ENCODE data around the gene PTHLH. TPM values are rescaled to one million over a fixed set of nuclear protein-coding genes. Genes with fewer than 3 reads are reported as not detected.

The PTHLH gene
- total RNA-seq (1 to 10 TPM in 1 of 2 donors, under 1 TPM in 1; 0.46 to 3.0 TPM), polyA plus RNA-seq (under 1 TPM; 0.22 to 0.28 TPM)
- long read RNA-seq, donor 1, partial matches to known transcripts: 0 of 1 reads
- long read RNA-seq, donor 1, other reads (novel, unspliced or antisense): 0 of 1 reads
- long read RNA-seq, donor 2: 0 reads
- long read RNA-seq, donor 3: 0 reads
- long read RNA-seq, donor 4: 0 reads
- long read RNA-seq, donor 5, partial matches to known transcripts: 0 of 2 reads
- long read RNA-seq, donor 5, other reads (novel, unspliced or antisense): 0 of 2 reads

DNA sequence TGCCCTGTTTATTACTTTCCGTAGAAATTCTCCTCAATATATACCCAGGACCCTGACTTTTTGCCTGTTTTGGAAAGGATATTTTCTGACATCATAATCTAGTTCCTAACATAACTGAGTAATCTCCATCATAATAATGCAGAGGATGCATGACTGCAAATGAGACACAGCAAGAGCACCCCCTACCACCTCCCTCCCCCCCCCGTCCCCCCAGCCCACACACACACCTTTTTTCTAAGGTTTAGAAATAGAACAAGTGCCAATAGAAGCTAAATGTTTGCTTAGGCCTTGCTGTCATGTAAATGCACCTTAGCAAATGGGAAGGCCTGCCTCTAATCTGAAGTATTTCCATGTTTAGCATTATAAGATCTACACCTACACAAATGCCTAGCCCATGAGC lies at the start of gene PTHLH:
PTHLH (minus strand) TSS at position 13 of the 400 bp plus-strand sequence. CDS start 3,239 bp downstream, outside the sequence.
- H3K27me3 ChIP-seq (ENCODE audit: control insufficient read depth in 3 of 3, insufficient read depth in 3 of 3, low read length in 2 of 3): peaks cover 3 to 87% (median 79%) of the 10 kb centered on the region in 3 donors
- no peak within 1 kb of the TSS for H3K4me3 ChIP-seq
- H3K27ac ChIP-seq (ENCODE audit: low read depth in 1 of 2, low read length in 1 of 2): no peak within 1 kb of the TSS
- no peak for DNase-seq
- no peaks in the 10 kb centered on the region for H3K36me3 ChIP-seq (ENCODE audit: control insufficient read depth in 4 of 4, insufficient read depth in 4 of 4, low read length in 4 of 4)
- no peak for ATAC-seq (ENCODE audit: insufficient read depth, low FRiP score)
- H3K4me1 ChIP-seq (ENCODE audit: control insufficient read depth in 5 of 5, insufficient read depth in 5 of 5, low read length in 5 of 5): peaks cover 0 to 51% (median 4%) of the 10 kb centered on the region in 5 donors
- TF ChIP-seq, protein P1, sequence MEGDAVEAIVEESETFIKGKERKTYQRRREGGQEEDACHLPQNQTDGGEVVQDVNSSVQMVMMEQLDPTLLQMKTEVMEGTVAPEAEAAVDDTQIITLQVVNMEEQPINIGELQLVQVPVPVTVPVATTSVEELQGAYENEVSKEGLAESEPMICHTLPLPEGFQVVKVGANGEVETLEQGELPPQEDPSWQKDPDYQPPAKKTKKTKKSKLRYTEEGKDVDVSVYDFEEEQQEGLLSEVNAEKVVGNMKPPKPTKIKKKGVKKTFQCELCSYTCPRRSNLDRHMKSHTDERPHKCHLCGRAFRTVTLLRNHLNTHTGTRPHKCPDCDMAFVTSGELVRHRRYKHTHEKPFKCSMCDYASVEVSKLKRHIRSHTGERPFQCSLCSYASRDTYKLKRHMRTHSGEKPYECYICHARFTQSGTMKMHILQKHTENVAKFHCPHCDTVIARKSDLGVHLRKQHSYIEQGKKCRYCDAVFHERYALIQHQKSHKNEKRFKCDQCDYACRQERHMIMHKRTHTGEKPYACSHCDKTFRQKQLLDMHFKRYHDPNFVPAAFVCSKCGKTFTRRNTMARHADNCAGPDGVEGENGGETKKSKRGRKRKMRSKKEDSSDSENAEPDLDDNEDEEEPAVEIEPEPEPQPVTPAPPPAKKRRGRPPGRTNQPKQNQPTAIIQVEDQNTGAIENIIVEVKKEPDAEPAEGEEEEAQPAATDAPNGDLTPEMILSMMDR (IDR thresholded peaks at IDR 0.05; ENCODE audit: control extremely low read depth, extremely low read depth): no peak
- 25 to 46% methylated on average over 2 of the region's 2 CpGs for WGBS, 2 donors
- H3K9ac ChIP-seq (ENCODE audit: insufficient read depth in 1 of 2, low read length in 2 of 2): no peak within 1 kb of the TSS
- peaks cover 0 to 2% (median 0%) of the 10 kb centered on the region in 4 donors for H3K9me3 ChIP-seq (ENCODE audit: control insufficient read depth in 4 of 4, insufficient read depth in 3 of 4, low read length in 3 of 4)

DNA sequence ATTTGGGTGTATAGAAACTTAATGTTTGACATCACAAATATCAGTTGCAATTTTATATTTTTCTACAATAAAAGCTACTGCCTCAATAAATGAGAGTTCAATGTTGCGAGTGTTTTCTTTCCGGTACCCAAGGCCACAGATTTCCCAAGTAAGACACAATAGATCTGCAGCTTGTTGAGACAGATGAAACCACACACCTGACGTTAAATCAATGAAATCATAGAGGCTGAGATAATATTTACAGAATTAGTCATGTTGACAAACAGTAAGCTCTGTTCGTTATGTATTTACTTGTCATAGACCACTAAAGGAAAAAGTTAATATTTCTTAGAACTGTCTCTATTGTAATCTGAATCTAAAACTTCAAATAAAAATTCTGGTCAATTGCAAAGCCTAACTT lies 49.2 kb upstream of the PTHLH start:
- Histone ChIP-seq H3K27me3 (ENCODE audit: control insufficient read depth in 3 of 3, insufficient read depth in 3 of 3, low read length in 2 of 3) (no peaks in the 10 kb centered on the region), H3K4me3 (no peak overlapping the region), H3K4me1 (ENCODE audit: control insufficient read depth in 5 of 5, insufficient read depth in 5 of 5, low read length in 5 of 5) (peaks cover 0 to 2% (median 0%) of the 10 kb centered on the region in 5 donors), H3K9me3 (ENCODE audit: control insufficient read depth in 4 of 4, insufficient read depth in 3 of 4, low read length in 3 of 4) (peaks cover 0 to 6% (median 0%) of the 10 kb centered on the region in 4 donors), H3K36me3 (ENCODE audit: control insufficient read depth in 4 of 4, insufficient read depth in 4 of 4, low read length in 4 of 4) (no peaks in the 10 kb centered on the region), H3K27ac (ENCODE audit: low read depth in 1 of 2, low read length in 1 of 2) (no peak overlapping the region), H3K9ac (ENCODE audit: insufficient read depth in 1 of 2, low read length in 2 of 2) (no peak overlapping the region)
- TF ChIP-seq, protein P1 (IDR thresholded peaks at IDR 0.05; ENCODE audit: control extremely low read depth, extremely low read depth): no peak
- DNase-seq (no peak), ATAC-seq (ENCODE audit: insufficient read depth, low FRiP score) (no peak)
- WGBS, 2 donors: 88 to 94% methylated on average over 4 of the region's 4 CpGs

DNA sequence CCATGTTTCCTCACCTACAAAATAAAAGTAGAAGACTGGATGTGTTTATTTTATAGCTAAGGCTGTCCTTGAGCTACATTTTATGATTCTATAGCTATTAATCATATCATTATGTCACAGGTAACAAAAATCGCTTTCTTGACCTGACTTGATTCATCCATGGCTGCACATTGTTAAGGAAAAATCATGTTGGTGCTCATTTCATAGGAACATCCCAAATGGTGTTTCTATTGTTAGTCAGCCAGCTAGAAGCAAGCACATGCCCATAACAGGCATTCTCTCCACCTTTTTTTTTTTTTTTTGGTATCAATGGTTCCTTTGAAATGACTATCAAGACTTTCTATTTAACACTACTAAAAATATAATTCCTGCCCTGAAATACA lies 45.3 kb upstream of the PTHLH start:
- DNase-seq: no peak
- peaks cover 0 to under 1% (median 0%) of the 10 kb centered on the region in 4 donors for H3K9me3 ChIP-seq (ENCODE audit: control insufficient read depth in 4 of 4, insufficient read depth in 3 of 4, low read length in 3 of 4)
- no peak overlapping the region for H3K27ac ChIP-seq (ENCODE audit: low read depth in 1 of 2, low read length in 1 of 2)
- H3K4me3 ChIP-seq: no peak overlapping the region
- H3K4me1 ChIP-seq (ENCODE audit: control insufficient read depth in 5 of 5, insufficient read depth in 5 of 5, low read length in 5 of 5): no peaks in the 10 kb centered on the region
- no peak for ATAC-seq (ENCODE audit: insufficient read depth, low FRiP score)
- WGBS, 2 donors: 84 to 96% methylated on average over 1 of the region's 1 CpG
- no peaks in the 10 kb centered on the region for H3K36me3 ChIP-seq (ENCODE audit: control insufficient read depth in 4 of 4, insufficient read depth in 4 of 4, low read length in 4 of 4)
- no peak overlapping the region for H3K9ac ChIP-seq (ENCODE audit: insufficient read depth in 1 of 2, low read length in 2 of 2)
- no peaks in the 10 kb centered on the region for H3K27me3 ChIP-seq (ENCODE audit: control insufficient read depth in 3 of 3, insufficient read depth in 3 of 3, low read length in 2 of 3)
- TF ChIP-seq, protein P1 (IDR thresholded peaks at IDR 0.05; ENCODE audit: control extremely low read depth, extremely low read depth): no peak
